HG03342 (cell line): ENCODE results near the gene LRFN2.

Experiments used
- ATAC-seq: cut with Tn5 transposase; IDR thresholded peaks from one replicate; pipeline ENCODE4 v1.9.1; 2021; ENCODE audit warnings: mild to moderate bottlenecking, moderate library complexity; ENCODE audit not compliant: unreplicated experiment

The LRFN2 gene

GRCh38 chr6:40439026-40439800 lies 148.0 kb downstream of the LRFN2 start:
- ATAC-seq: no peak

GRCh38 chr6:40438246-40438887 lies 148.8 kb downstream of the LRFN2 start:
- no peak for ATAC-seq

- no peak for ATAC-seq
Measured at GRCh38 chr6:40437631-40438030, 149.5 kb downstream of the LRFN2 start.

GRCh38 chr6:40436685-40437604 lies 150.2 kb downstream of the LRFN2 start:
- ATAC-seq: no peak

- no peak for ATAC-seq
Measured at GRCh38 chr6:40432982-40433381, 154.2 kb downstream of the LRFN2 start.

- ATAC-seq: no peak
Measured at GRCh38 chr6:40431706-40432105, 155.5 kb downstream of the LRFN2 start.

- ATAC-seq: no peak
Measured at GRCh38 chr6:40427196-40427595, 160.0 kb downstream of the LRFN2 start.

GRCh38 chr6:40426346-40427066 lies 160.7 kb downstream of the LRFN2 start:
- no peak for ATAC-seq

GRCh38 chr6:40425192-40425919 lies 161.8 kb downstream of the LRFN2 start:
- no peak for ATAC-seq

GRCh38 chr6:40422046-40422445 lies 165.1 kb downstream of the LRFN2 start:
- no peak for ATAC-seq

- no peak for ATAC-seq
Measured at GRCh38 chr6:40419946-40420728, 167.0 kb downstream of the LRFN2 start.

- ATAC-seq: no peak
Measured at GRCh38 chr6:40419377-40419776, 167.8 kb downstream of the LRFN2 start.

GRCh38 chr6:40417031-40417430 lies 170.1 kb downstream of the LRFN2 start:
- ATAC-seq: no peak

GRCh38 chr6:40414617-40415016 lies 172.5 kb downstream of the LRFN2 start:
- ATAC-seq: no peak

- ATAC-seq: no peak
Measured at GRCh38 chr6:40413239-40413638, 173.9 kb downstream of the LRFN2 start.

- ATAC-seq: no peak
Measured at GRCh38 chr6:40411881-40412280, 175.3 kb downstream of the LRFN2 start.

GRCh38 chr6:40410821-40411220 lies 176.3 kb downstream of the LRFN2 start:
- no peak for ATAC-seq

GRCh38 chr6:40409716-40410397 lies 177.3 kb downstream of the LRFN2 start:
- no peak for ATAC-seq
